CD4-positive, alpha-beta T cell treated with Interferon alpha-2 for 1 hour (primary cell): ENCODE data around the gene STK17A.
A peak's percentile ranks its signal among the peaks of the same experiment; 100 is the strongest.
"Not testable (repeated sequence)": the region's sequence is repeated elsewhere in the genome, so short reads cannot be mapped to it uniquely, and the experiment has no call there.

Source experiments
- DNase-seq, 2 donors: peaks; one replicate each; pipeline ENCODE4 v3.0.0-alpha.2; 2020 to 2022

STK17A gene

GRCh38 chr7:43602256-43602655 lies 19.3 kb downstream of the STK17A start:
- no peak for DNase-seq

GRCh38 chr7:43604251-43604650 lies 21.3 kb downstream of the STK17A start:
- DNase-seq = no peak

- no peak for DNase-seq
Measured at GRCh38 chr7:43609097-43609496, 26.2 kb downstream of the STK17A start.

GRCh38 chr7:43612128-43612527 lies 29.2 kb downstream of the STK17A start:
- DNase-seq = no peak

GRCh38 chr7:43612599-43613589 lies 30.0 kb downstream of the STK17A start:
- DNase-seq = no peak

GRCh38 chr7:43615558-43616145 lies 32.7 kb downstream of the STK17A start:
- DNase-seq = no peak

- DNase-seq = no peak
Measured at GRCh38 chr7:43616977-43617376, 34.1 kb downstream of the STK17A start.

GRCh38 chr7:43618073-43618472 lies 35.2 kb downstream of the STK17A start:
- DNase-seq = no peak

GRCh38 chr7:43619213-43620012 lies 36.5 kb downstream of the STK17A start:
- no peak for DNase-seq

- no peak for DNase-seq
Measured at GRCh38 chr7:43621729-43622448, 39.0 kb downstream of the STK17A start.

- DNase-seq = no peak
Measured at GRCh38 chr7:43624156-43624555, 41.2 kb downstream of the STK17A start.

- DNase-seq = peak; percentile 79 to 86
Measured at GRCh38 chr7:43625453-43625852, 42.5 kb downstream of the STK17A start.

GRCh38 chr7:43625980-43626379 lies 43.1 kb downstream of the STK17A start:
- DNase-seq = no peak

GRCh38 chr7:43626695-43627094 lies 43.8 kb downstream of the STK17A start:
- no peak for DNase-seq

- DNase-seq = not testable (repeated sequence)
Measured at GRCh38 chr7:43627798-43628197, 44.9 kb downstream of the STK17A start.

- DNase-seq = no peak
Measured at GRCh38 chr7:43628431-43628830, 45.5 kb downstream of the STK17A start.

- DNase-seq = no peak
Measured at GRCh38 chr7:43629857-43630256, 46.9 kb downstream of the STK17A start.

GRCh38 chr7:43630482-43630881 lies 47.6 kb downstream of the STK17A start:
- DNase-seq = no peak

GRCh38 chr7:43631559-43631958 lies 48.7 kb downstream of the STK17A start:
- DNase-seq = no peak

- no peak for DNase-seq
Measured at GRCh38 chr7:43632746-43633145, 49.8 kb downstream of the STK17A start.

GRCh38 chr7:43634384-43634783 lies 51.5 kb downstream of the STK17A start:
- no peak for DNase-seq

GRCh38 chr7:43636093-43636492 lies 53.2 kb downstream of the STK17A start:
- no peak for DNase-seq
